Aorta (tissue), 5 donors: ENCODE measurements around the gene UCP2. TPM values are rescaled to one million over a fixed set of nuclear protein-coding genes. Genes with fewer than 3 reads are reported as not detected.

ENCODE experiments used
- ATAC-seq: fragments of 200-7000 bp; cut with Tn5 transposase; one replicate; pipeline ENCODE4 v1.9.1; 2022; ENCODE audit warnings: moderate library complexity; ENCODE audit not compliant: low FRiP score
- DNase-seq, 2 donors: peaks; one replicate each; pipeline ENCODE4 v3.0.0-alpha.2; 2020
- H3K27ac ChIP-seq, 2 donors: one replicate each; pipeline ENCODE4 v1.5.1; 2013; ENCODE audit warnings: low read length in 2 of 2, mild to moderate bottlenecking in 2 of 2, moderate library complexity in 2 of 2, control low read depth in 1 of 2, inconsistent platforms in 1 of 2, low read depth in 1 of 2
- H3K27me3 ChIP-seq, 2 donors: one replicate each; pipeline ENCODE4 v1.6.1; 2013; ENCODE audit warnings: control low read depth in 1 of 2, low read length in 1 of 2, mild to moderate bottlenecking in 1 of 2, moderate library complexity in 1 of 2; ENCODE audit not compliant: insufficient read depth in 2 of 2, control insufficient read depth in 1 of 2
- H3K36me3 ChIP-seq, 2 donors: one replicate each; pipeline ENCODE4 v1.6.1; 2013; ENCODE audit warnings: control low read depth in 1 of 2, low read length in 1 of 2, mild to moderate bottlenecking in 1 of 2; ENCODE audit not compliant: insufficient read depth in 2 of 2, control insufficient read depth in 1 of 2
- H3K4me1 ChIP-seq, 2 donors: one replicate each; pipeline ENCODE4 v1.6.1; 2013; ENCODE audit warnings: low read length in 2 of 2, control low read depth in 1 of 2, mild to moderate bottlenecking in 1 of 2, moderate library complexity in 1 of 2; ENCODE audit not compliant: insufficient read depth in 2 of 2, control insufficient read depth in 1 of 2
- H3K4me3 ChIP-seq, 2 donors: one replicate each; pipeline ENCODE4 v1.5.1; 2013; ENCODE audit warnings: low read length in 2 of 2, control low read depth in 1 of 2, mild to moderate bottlenecking in 1 of 2
- H3K9me3 ChIP-seq: one replicate; pipeline ENCODE4 v1.6.1; 2013; ENCODE audit warnings: mild to moderate bottlenecking, low read length; ENCODE audit not compliant: control insufficient read depth
- WGBS, 2 donors: extraction: QIAGEN DNeasy Blood & Tissue Kit; methylation state at CpG; one replicate each; pipeline ENCODE4 v1.1.7; 2013; 5-methylcytosine and 5-hydroxymethylcytosine counted together
- intact Hi-C, 2 donors: fragments of 100-400 bp; cut with DNase I; formaldehyde crosslinking; loops; one replicate each; pipeline versions ENCODE4 v1.14.2 to v1.15.0; 2022
- polyA plus RNA-seq, 2 donors: library from polyadenylated mRNA; stranded (reverse); fragments of 200-250 nt; gene quantifications; one replicate each; pipeline ENCODE4 v1.2.3, GENCODE V29; 2013
- total RNA-seq, 2 donors: library from RNA; stranded (reverse); fragmentation: NEBNext Ultra II Directional; extraction: Animal tissue kit (Norgen Biotek cat#: 25700); gene quantifications; one replicate each; pipeline ENCODE4 v1.2.1, GENCODE V29; 2021
- donor health status: healthy with polysubstance abuse.
- donor health status: Bipolar disorder and iron deficiency.
- donor health status: DM: no; HTN: no; CAD: no.
- donor health status: DM: no; HTN: no; CAD: no.
- donor health status: DM: yes; HTN: yes; CAD: no.

Gene UCP2
- total and polyA plus RNA-seq, 4 donors, result 7.3 to 45.4 (median 35.9) TPM

DNA sequence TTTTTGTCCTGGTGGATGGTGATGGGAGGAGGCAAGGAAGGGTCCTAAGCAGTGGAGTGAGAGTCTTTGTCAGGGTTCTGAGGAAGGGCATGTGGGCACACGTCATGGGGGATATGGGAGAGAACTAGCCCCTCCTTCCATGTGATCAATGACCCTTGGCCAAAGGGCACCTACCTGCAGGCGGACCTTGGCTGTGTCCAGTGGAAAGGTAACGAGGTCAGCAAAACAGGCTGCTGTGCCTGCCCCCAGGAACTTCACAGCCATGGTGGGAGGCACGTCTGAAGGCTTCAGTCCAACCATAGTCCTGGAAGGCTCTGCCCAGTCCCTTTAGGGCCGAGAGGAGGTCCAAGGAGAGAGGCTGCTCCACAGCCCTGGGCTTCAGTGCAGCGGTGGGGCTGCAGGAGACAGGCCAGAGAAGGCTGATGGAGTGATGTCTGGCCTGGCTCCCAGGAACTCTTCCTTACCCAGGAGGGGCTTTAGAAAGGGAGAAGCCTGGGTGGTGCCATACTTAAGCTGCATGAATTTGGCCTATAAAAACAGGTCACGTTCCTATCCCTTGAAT, 24.2 kb upstream of the UCP2 start:
- Histone ChIP-seq H3K27me3 (no peaks in the 10 kb centered on the region), H3K9me3 (no peaks in the 10 kb centered on the region), H3K27ac (no peak overlapping the region), H3K4me1 (no peaks in the 10 kb centered on the region), H3K36me3 (peaks cover 2 to 7% of the 10 kb centered on the region in 2 donors), H3K4me3 (no peak overlapping the region)
- intact Hi-C loops, result no loop called here
- ATAC-seq, result no peak
- no peak for DNase-seq
- 83 to 85% methylated on average over 7 of the region's 7 CpGs for WGBS, 2 donors

DNA sequence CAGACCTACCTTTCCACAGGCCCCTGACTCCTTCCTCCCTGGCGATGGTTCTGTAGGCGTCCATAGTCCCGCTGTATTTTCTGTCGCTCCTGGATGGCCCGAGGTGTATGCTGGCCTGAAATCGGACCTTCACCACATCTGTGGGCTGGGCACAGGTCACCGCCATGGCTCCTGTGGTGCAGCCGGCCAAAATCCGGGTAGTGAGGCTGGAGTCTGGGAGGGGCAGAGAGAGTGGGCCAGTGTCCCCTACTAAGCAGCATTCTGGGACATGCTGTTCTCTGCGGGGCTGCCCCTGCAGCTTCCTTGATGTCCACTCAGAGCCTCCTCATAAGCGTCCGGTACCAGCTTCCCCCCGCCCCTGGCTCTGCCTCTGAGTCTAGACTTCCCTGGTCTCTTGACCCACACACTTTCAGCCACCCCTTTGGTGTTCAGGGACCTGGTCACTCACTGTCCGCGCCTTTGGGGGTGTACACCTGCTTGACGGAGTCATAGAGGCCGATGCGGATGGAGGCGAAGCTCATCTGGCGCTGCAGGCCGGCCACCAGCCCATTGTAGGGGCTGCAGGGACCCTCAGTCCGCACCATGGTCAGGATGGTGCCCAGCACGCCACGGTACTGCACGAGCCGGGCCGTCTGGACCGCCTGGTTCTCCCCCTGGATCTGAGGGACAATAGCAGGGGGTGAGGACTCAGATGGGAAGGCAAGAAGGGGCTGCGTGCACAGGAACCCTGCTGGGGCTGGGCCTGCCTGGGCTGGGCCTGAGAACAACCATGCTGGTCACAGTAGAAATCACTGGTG, 23.3 kb upstream of the UCP2 start:
- no peaks in the 10 kb centered on the region for H3K9me3 ChIP-seq
- no peak for DNase-seq
- H3K27me3 ChIP-seq, result no peaks in the 10 kb centered on the region
- H3K36me3 ChIP-seq, result peaks cover 2 to 7% of the 10 kb centered on the region in 2 donors
- no peaks in the 10 kb centered on the region for H3K4me1 ChIP-seq
- H3K4me3 ChIP-seq, result no peak overlapping the region
- H3K27ac ChIP-seq, result no peak overlapping the region
- ATAC-seq, result no peak
- intact Hi-C loops, result no loop called here
- WGBS, 2 donors, result 94 to 96% methylated on average over 29 of the region's 29 CpGs

DNA sequence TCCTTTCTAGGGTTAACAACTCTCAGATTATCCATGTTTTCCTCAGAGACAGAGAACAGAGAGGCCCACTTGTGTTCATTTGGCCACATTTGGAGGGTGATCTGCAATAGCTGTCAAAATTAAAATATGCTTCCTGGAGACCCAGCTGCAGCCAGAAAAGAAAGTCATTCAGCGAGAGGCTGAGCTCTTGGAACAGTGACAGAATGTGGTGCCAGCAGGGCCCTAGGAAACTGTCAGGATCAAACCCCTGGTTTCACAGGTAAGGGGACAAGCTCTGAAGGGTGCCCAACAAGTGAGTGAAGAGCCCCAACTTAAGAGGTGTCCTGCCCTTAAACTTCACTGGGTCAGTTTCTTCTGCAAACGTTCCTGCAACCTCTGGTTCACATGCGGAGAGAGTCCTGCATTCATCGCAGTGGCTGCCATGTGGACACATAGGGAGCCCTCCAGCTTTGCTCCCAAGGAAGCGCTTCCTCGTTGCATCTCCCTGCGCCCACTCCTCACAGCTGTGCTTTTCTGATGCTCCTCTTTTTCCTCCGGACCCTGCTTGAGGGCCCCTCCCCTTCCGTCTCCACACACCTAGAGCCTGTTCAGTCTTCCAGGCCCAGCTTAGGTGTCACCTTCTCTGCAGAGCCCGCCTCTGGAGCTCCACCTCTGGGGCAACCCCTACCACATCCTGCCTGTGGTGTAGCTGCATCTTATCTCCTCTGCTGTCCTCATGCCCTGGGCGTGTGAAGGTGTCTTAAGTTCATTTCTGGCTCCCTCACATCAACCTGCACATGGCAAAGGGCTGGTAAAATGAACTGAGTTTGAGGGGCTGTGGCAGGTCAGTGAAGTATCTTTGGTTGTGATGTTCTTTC, 22.3 kb upstream of the UCP2 start:
- intact Hi-C loops, result no loop called here
- Histone ChIP-seq H3K27ac (no peak overlapping the region), H3K36me3 (peaks cover 2 to 7% of the 10 kb centered on the region in 2 donors), H3K4me3 (no peak overlapping the region), H3K4me1 (no peaks in the 10 kb centered on the region), H3K27me3 (no peaks in the 10 kb centered on the region), H3K9me3 (no peaks in the 10 kb centered on the region)
- DNase-seq, result peak in 1 of 2 donors; percentile 56
- no peak for ATAC-seq
- 74 to 76% methylated on average over 11 of the region's 11 CpGs for WGBS, 2 donors

DNA sequence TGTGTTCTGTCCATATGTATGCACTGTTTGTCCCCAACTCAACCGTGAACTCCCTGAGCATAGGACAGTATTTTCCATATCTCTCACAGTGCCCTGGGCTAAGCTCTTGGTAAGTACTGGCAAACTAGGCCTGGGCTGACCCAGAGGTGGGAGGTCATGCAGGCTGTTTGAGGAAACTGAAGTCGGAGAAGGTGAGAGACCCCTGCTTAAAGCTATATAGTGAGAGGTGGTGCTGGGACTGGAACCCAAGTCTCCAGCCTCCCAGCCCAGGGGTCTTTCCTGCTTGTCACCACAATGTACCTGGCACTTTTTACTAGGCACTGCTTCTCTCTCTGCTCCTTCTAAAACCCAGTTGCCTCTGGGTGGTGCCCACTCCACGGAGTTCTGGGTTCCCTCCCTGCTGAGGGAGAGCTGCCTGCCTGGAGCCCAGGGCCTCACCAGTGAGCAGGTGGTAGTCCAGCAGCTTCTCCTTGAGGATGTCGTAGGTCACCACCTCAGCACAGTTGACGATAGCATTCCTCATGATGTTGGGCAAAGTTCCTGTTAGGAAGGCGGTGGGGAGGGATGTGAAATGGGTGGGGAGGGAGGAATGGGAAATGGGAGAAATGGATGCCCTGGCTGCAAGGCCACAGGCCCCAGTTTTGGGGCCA, 21.5 kb upstream of the UCP2 start:
- H3K36me3 ChIP-seq, result peaks cover 2 to 7% of the 10 kb centered on the region in 2 donors
- no peak for ATAC-seq
- intact Hi-C loops, result no loop called here
- 93 to 95% methylated on average over 6 of the region's 6 CpGs for WGBS, 2 donors
- H3K27me3 ChIP-seq, result no peaks in the 10 kb centered on the region
- no peak overlapping the region for H3K27ac ChIP-seq
- H3K4me3 ChIP-seq, result no peak overlapping the region
- no peaks in the 10 kb centered on the region for H3K9me3 ChIP-seq
- peak in 1 of 2 donors; percentile 35 for DNase-seq
- no peaks in the 10 kb centered on the region for H3K4me1 ChIP-seq

DNA sequence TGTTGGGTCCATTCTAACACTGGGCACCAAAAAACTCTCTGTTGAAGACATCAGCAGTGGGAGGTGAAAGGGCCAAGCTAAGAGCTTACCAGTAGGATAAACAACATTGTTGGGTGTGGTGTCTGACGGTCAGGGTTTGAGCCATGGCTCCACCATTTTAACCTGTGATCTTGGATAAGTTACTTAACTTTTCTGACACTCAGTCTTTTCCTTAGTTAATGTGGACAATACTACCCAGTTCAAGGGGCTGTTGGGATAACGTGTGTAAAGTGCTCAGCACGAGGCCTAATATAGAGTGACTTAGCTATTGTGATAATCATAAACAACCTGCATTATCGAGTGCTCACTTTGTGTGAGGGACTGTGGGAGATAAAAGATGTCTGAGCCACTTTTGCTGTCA, 20.2 kb upstream of the UCP2 start:
- Histone ChIP-seq H3K27me3 (no peaks in the 10 kb centered on the region), H3K4me3 (no peak overlapping the region), H3K9me3 (no peaks in the 10 kb centered on the region), H3K4me1 (no peaks in the 10 kb centered on the region), H3K36me3 (peaks cover 2 to 7% of the 10 kb centered on the region in 2 donors), H3K27ac (no peak overlapping the region)
- ATAC-seq (no peak), DNase-seq (no peak)
- 93 to 94% methylated on average over 4 of the region's 4 CpGs for WGBS, 2 donors
- intact Hi-C loops, result no loop called here

DNA sequence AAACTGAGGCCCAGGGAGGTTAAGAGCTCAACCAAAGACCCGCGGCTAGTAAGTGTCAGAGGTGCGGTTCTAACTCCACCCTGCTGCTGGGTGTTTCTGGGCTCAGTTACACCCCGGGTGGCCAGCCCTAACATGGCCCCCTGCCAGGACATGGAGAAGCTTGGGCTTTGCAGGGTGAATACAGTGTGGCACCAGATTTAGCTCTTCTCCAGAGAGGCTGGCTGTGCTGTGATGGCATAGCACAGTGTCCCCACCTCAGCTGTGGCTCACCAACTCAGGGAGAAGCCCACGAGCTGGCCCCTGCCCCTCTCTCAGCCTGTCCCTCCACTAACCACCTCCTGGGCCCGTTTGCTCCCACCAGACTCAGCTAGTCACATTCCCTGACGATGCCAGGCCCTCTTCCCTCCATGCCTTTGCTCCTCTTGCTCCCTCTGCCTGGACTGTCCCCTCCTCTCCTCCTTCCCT, 19.2 kb upstream of the UCP2 start:
- Histone ChIP-seq H3K27me3 (no peaks in the 10 kb centered on the region), H3K36me3 (peaks cover 2 to 7% of the 10 kb centered on the region in 2 donors), H3K9me3 (no peaks in the 10 kb centered on the region), H3K27ac (no peak overlapping the region), H3K4me1 (no peaks in the 10 kb centered on the region), H3K4me3 (no peak overlapping the region)
- intact Hi-C loops, result no loop called here
- peak; percentile 14 to 55 for DNase-seq
- ATAC-seq, result no peak
- 85 to 88% methylated on average over 7 of the region's 7 CpGs for WGBS, 2 donors

DNA sequence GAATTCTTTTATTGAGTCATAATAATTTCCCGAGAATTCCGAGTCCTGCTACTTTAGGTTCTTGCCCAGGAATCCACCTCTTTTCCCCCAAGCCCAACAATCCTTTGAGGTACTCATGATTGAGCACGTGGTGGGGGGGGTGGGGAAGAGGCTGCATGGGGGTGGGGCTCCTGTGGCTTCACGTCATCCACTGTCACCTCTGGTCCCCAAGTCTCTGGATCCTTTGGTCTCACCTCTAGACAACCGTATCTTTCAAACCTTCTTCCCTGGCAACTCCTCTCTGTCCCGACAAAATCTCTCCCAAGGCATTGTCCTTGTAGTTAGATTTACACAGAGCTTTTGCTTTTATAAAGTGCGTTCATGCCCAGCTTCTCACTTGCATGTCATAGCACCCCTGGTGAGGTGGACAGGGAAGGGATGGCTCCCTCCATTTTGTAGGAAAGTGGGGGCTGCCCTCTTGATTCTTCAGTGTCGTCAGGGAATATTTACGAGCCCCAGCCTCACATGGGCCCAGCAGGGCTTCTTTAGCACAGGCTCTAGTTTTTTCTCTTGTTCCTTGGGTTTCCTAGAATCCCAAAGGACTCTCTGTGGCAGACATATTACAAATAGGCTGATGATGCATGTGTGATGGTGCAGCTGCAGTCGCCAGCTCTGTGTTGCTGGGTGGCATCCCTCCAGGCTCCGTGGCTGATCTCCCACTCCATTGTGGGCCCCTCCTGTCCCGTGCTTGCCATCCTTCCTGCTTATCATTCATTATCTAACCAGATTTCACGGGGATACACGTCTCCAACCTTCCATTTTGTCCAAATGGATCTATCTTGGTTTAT, 17.9 kb upstream of the UCP2 start:
- no peak for ATAC-seq
- Histone ChIP-seq H3K27me3 (no peaks in the 10 kb centered on the region), H3K4me1 (no peaks in the 10 kb centered on the region), H3K36me3 (peaks cover 2 to 7% of the 10 kb centered on the region in 2 donors), H3K4me3 (no peak overlapping the region), H3K9me3 (no peaks in the 10 kb centered on the region), H3K27ac (no peak overlapping the region)
- DNase-seq, result peak in 1 of 2 donors; percentile 37
- 85% methylated on average over 14 of the region's 14 CpGs for WGBS, 2 donors
- intact Hi-C loops, result no loop called here
